HCT116 (cell line): ENCODE data around the gene WDR20.

Experiments
- CTCF ChIP-seq, 3 experiments: fragments of 200-600 bp in 1 of 3; sonication (generic) in 1 of 3; IDR thresholded peaks in 2 of 3; conservative IDR thresholded peaks in 1 of 3; 2 replicates each; pipeline ENCODE4 v1.5.1; 2012 to 2017; ENCODE audit warnings: low read depth in 2 of 3, low read length in 2 of 3, antibody characterized with exemption in 1 of 3, borderline replicate concordance in 1 of 3, control low read depth in 1 of 3, mild to moderate bottlenecking in 1 of 3, mixed read lengths in 1 of 3, mixed run types in 1 of 3, moderate library complexity in 1 of 3; ENCODE audit not compliant: insufficient read depth in 1 of 3
- EZH2 ChIP-seq: fragments of 200-600 bp; sonication (generic); IDR thresholded peaks from 2 replicates; pipeline ENCODE4 v1.6.1; 2017; ENCODE audit warnings: antibody characterized with exemption, mixed run types
- POLR2A ChIP-seq: IDR thresholded peaks from 2 replicates; pipeline ENCODE4 v1.7.0; 2011; ENCODE audit warnings: borderline replicate concordance; ENCODE audit not compliant: insufficient read depth, insufficient read length; ENCODE audit errors: extremely low read depth
- POLR2AphosphoS5 ChIP-seq: IDR thresholded peaks from 2 replicates; pipeline ENCODE4 v1.6.1; 2011; ENCODE audit warnings: mild to moderate bottlenecking, low read depth, low read length, moderate library complexity

DNA sequence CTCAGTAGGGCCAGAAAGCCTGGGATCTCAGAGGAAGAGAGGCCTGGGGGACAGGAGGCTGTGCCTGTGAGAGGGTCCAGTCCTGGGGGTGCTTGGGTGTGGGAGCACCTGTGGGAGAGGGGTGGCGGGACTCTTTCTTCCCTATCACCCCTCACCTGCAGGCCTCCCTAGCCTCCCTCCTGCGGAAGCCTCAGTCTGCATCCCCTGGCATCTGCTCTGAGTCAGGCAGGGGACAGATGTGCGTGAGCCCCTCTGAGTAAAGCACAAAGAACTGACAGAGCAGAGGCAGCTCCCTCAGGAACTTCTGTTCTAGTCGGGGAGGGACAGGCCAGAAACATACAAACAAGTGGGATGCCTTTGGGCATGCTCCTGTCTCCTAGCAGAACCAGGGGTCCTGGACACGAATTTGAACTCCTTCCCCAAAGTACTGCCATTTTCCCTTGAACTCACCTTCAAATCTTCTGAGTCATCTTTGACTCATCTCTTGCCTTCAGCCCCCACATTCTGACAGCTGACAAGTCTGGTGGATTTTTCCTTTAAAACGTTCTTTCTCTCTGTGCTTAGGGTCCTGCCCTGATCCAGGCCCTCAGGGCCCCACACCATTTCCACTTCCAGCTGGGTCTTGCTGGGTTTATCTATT lies 44.3 kb upstream of the WDR20 start:
- TF ChIP-seq EZH2 (no peak), POLR2AphosphoS5 (no peak), CTCF (IDR thresholded peaks at IDR 0.05 in 2 of 3, conservative IDR thresholded peaks at IDR 0.05 in 1 of 3; ENCODE audit: borderline replicate concordance in 1 of 3, insufficient read depth in 1 of 3, low read depth in 2 of 3, low read length in 2 of 3) (no peak), POLR2A (no peak)
